Measurements from ENCODE around the gene HMCN2. TPM values are rescaled to one million over a fixed set of nuclear protein-coding genes. Genes with fewer than 3 reads are reported as not detected.

HMCN2 gene
- total RNA-seq, 1 donor from 2014 or later = 5.8 TPM

GRCh38 chr9:130390986-130391385 lies 125.4 kb downstream of the HMCN2 start:
- Mint-ChIP-seq H3K4me1 (no peaks in the 10 kb centered on the region), H3K36me3 (no peaks in the 10 kb centered on the region), H3K4me3 (no peak overlapping the region), H3K27me3 (ENCODE audit: low read depth) (no peaks in the 10 kb centered on the region), H3K27ac (no peak overlapping the region), H3K9me3 (no peaks in the 10 kb centered on the region)
- DNase-seq (ENCODE audit: low spot score in 2 of 2, unreplicated experiment in 2 of 2) = no peak
- TF ChIP-seq, protein P1, sequence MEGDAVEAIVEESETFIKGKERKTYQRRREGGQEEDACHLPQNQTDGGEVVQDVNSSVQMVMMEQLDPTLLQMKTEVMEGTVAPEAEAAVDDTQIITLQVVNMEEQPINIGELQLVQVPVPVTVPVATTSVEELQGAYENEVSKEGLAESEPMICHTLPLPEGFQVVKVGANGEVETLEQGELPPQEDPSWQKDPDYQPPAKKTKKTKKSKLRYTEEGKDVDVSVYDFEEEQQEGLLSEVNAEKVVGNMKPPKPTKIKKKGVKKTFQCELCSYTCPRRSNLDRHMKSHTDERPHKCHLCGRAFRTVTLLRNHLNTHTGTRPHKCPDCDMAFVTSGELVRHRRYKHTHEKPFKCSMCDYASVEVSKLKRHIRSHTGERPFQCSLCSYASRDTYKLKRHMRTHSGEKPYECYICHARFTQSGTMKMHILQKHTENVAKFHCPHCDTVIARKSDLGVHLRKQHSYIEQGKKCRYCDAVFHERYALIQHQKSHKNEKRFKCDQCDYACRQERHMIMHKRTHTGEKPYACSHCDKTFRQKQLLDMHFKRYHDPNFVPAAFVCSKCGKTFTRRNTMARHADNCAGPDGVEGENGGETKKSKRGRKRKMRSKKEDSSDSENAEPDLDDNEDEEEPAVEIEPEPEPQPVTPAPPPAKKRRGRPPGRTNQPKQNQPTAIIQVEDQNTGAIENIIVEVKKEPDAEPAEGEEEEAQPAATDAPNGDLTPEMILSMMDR (IDR thresholded peaks at IDR 0.05; ENCODE audit: unreplicated experiment) = no peak

DNA sequence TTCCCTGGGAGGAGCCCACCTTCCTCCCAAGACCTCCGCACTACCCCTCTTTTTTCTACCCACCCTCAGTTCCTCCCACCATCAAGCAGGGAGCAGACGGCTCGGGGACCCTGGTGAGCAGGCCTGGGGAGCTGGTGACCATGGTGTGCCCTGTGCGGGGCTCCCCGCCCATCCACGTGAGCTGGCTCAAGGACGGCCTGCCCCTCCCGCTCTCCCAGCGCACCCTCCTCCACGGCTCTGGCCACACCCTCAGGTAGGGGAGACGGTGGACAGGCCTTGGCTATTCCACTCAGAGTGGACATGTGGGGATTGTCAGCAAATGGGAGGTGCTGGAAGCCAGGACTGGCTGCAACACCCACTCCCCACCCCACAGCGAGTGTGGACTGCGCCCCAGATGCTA lies 126.3 kb downstream of the HMCN2 start:
- H3K27me3 Mint-ChIP-seq (ENCODE audit: low read depth) = no peaks in the 10 kb centered on the region
- DNase-seq (ENCODE audit: low spot score in 2 of 2, unreplicated experiment in 2 of 2) = no peak
- H3K9me3 Mint-ChIP-seq = no peaks in the 10 kb centered on the region
- H3K36me3 Mint-ChIP-seq = no peaks in the 10 kb centered on the region
- no peak overlapping the region for H3K27ac Mint-ChIP-seq
- H3K4me1 Mint-ChIP-seq = no peaks in the 10 kb centered on the region
- no peak overlapping the region for H3K4me3 Mint-ChIP-seq
- TF ChIP-seq, protein P1 (IDR thresholded peaks at IDR 0.05; ENCODE audit: unreplicated experiment) = no peak

DNA sequence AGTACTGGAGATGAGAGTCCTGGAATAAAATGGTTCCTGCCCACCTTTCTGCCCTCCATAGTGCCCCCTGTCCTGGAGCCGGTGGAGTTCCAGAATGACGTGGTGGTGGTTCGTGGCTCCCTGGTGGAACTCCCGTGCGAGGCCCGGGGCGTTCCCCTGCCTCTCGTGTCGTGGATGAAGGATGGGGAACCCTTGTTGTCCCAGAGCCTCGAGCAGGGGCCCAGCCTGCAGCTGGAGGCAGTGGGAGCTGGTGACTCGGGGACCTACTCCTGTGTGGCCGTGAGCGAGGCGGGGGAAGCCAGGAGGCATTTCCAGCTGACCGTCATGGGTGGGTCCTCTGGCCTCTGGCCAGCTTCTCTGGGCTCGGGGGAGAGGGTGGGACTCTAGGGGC lies 128.1 kb downstream of the HMCN2 start:
- no peak for DNase-seq (ENCODE audit: low spot score in 2 of 2, unreplicated experiment in 2 of 2)
- no peaks in the 10 kb centered on the region for H3K4me1 Mint-ChIP-seq
- no peaks in the 10 kb centered on the region for H3K36me3 Mint-ChIP-seq
- H3K27ac Mint-ChIP-seq = no peak overlapping the region
- no peak overlapping the region for H3K4me3 Mint-ChIP-seq
- H3K9me3 Mint-ChIP-seq = no peaks in the 10 kb centered on the region
- TF ChIP-seq, protein P1 (IDR thresholded peaks at IDR 0.05; ENCODE audit: unreplicated experiment) = no peak
- H3K27me3 Mint-ChIP-seq (ENCODE audit: low read depth) = no peaks in the 10 kb centered on the region

GRCh38 chr9:130394320-130394719 lies 128.8 kb downstream of the HMCN2 start:
- no peaks in the 10 kb centered on the region for H3K36me3 Mint-ChIP-seq
- H3K9me3 Mint-ChIP-seq = no peaks in the 10 kb centered on the region
- DNase-seq (ENCODE audit: low spot score in 2 of 2, unreplicated experiment in 2 of 2) = no peak
- H3K27me3 Mint-ChIP-seq (ENCODE audit: low read depth) = no peaks in the 10 kb centered on the region
- H3K27ac Mint-ChIP-seq = no peak overlapping the region
- no peak overlapping the region for H3K4me3 Mint-ChIP-seq
- H3K4me1 Mint-ChIP-seq = no peaks in the 10 kb centered on the region
- TF ChIP-seq, protein P1 (IDR thresholded peaks at IDR 0.05; ENCODE audit: unreplicated experiment) = no peak

GRCh38 chr9:130394814-130395470 lies 129.4 kb downstream of the HMCN2 start:
- no peak for DNase-seq (ENCODE audit: low spot score in 2 of 2, unreplicated experiment in 2 of 2)
- TF ChIP-seq, protein P1 (IDR thresholded peaks at IDR 0.05; ENCODE audit: unreplicated experiment) = no peak
- no peaks in the 10 kb centered on the region for H3K27me3 Mint-ChIP-seq (ENCODE audit: low read depth)
- H3K4me1 Mint-ChIP-seq = peaks cover 2% of the 10 kb centered on the region
- H3K36me3 Mint-ChIP-seq = no peaks in the 10 kb centered on the region
- H3K9me3 Mint-ChIP-seq = no peaks in the 10 kb centered on the region
- H3K4me3 Mint-ChIP-seq = no peak overlapping the region
- H3K27ac Mint-ChIP-seq = no peak overlapping the region

All from mesothelial cell of epicardium (in vitro differentiated cells).